HT1080 (cell line): ENCODE results near the gene MCCC2. TPM values are rescaled to one million over a fixed set of nuclear protein-coding genes. Genes with fewer than 3 reads are reported as not detected.

Experiments used
- small RNA-seq: library from RNA; depleted of rRNA; stranded (forward); fragments of <200 nt; gene quantifications from one replicate; pipeline ENCODE3, GENCODE V24; 2014
- total RNA-seq: library from RNA; depleted of rRNA; stranded (reverse); fragments of >200 nt; shearing (Covaris generic); gene quantifications from 2 replicates; pipeline ENCODE4 v1.2.3, GENCODE V29; 2014; rRNA removed

The MCCC2 gene
- total RNA-seq, 1 experiment from 2014 or later, result 50.3 TPM

Small RNAs within 50 kb of the gene (small RNA-seq; reads per million reads assigned to genes)
- gene HMGN1P12, result not detected

Other genes with a start within 250 kb of the MCCC2 start
- gene BDP1, start 131.7 kb upstream of the MCCC2 start, total RNA-seq, result 11.9 and 12.2 TPM in 2 replicates
- not detected in 2 replicates for gene CARTPT, start 131.9 kb downstream of the MCCC2 start, total RNA-seq